22Rv1 (cell line): ENCODE results near the gene SIT1.

ENCODE experiments used
- H3K27ac ChIP-seq: fragments of 450-650 bp; 2 replicates; pipeline ENCODE4 v1.5.1; 2017
- ZFX ChIP-seq: fragments of 450-650 bp; IDR thresholded peaks from 2 replicates; pipeline ENCODE4 v1.6.1; 2017; ENCODE audit warnings: antibody characterized with exemption, borderline replicate concordance
- TF ChIP-seq, protein P1 (sequence below): fragments of 450-650 bp; IDR thresholded peaks from 2 replicates; pipeline ENCODE4 v1.5.1; 2017; ENCODE audit warnings: mild to moderate bottlenecking

The SIT1 gene

GRCh38 chr9:35658137-35658967 is 7.6 kb upstream of the SIT1 start, which contains the start of gene CCDC107:
TSS of gene CCDC107 (plus strand) at chr9:35658292. CDS start at chr9:35658380, 88 bp downstream.
- no peak for TF ChIP-seq ZFX
- TF ChIP-seq, protein P1, sequence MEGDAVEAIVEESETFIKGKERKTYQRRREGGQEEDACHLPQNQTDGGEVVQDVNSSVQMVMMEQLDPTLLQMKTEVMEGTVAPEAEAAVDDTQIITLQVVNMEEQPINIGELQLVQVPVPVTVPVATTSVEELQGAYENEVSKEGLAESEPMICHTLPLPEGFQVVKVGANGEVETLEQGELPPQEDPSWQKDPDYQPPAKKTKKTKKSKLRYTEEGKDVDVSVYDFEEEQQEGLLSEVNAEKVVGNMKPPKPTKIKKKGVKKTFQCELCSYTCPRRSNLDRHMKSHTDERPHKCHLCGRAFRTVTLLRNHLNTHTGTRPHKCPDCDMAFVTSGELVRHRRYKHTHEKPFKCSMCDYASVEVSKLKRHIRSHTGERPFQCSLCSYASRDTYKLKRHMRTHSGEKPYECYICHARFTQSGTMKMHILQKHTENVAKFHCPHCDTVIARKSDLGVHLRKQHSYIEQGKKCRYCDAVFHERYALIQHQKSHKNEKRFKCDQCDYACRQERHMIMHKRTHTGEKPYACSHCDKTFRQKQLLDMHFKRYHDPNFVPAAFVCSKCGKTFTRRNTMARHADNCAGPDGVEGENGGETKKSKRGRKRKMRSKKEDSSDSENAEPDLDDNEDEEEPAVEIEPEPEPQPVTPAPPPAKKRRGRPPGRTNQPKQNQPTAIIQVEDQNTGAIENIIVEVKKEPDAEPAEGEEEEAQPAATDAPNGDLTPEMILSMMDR: peak; percentile 77
- H3K27ac ChIP-seq: peak within 1 kb of the TSS; percentile 89

GRCh38 chr9:35657546-35658136 is 6.9 kb upstream of the SIT1 start, which contains the start of gene RMRP:
TSS of gene RMRP (minus strand) at chr9:35658019.
- peak within 1 kb of the TSS; percentile 89 for H3K27ac ChIP-seq
- TF ChIP-seq ZFX: no peak
- TF ChIP-seq, protein P1: no peak

GRCh38 chr9:35656831-35657545 is 6.3 kb upstream of the SIT1 start:
- TF ChIP-seq, protein P1: no peak
- no peak for TF ChIP-seq ZFX
- peak overlapping the region; percentile 89 for H3K27ac ChIP-seq

DNA sequence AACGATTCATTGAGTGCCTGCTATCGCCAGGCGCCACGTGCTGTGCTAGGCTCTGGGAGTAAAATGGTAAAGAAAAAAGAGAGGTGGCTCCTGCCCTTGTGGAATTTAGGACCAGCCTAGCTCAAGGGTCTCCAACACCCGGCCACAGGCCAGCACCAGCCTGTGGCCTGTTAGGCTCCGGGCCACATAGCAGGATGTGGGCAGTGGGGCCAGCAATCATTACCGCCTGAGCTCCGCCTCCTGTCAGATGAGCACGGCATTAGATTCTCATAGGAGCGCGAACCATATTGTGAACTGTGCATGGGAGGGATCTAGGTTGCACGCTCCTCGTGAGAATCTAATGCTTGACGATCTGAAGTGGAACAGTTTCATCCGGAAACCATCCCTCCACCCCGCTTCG is 5.6 kb upstream of the SIT1 start:
- H3K27ac ChIP-seq: peak overlapping the region; percentile 89; the same call in 1 of the 2 replicates
- TF ChIP-seq, protein P1: no peak
- no peak for TF ChIP-seq ZFX

DNA sequence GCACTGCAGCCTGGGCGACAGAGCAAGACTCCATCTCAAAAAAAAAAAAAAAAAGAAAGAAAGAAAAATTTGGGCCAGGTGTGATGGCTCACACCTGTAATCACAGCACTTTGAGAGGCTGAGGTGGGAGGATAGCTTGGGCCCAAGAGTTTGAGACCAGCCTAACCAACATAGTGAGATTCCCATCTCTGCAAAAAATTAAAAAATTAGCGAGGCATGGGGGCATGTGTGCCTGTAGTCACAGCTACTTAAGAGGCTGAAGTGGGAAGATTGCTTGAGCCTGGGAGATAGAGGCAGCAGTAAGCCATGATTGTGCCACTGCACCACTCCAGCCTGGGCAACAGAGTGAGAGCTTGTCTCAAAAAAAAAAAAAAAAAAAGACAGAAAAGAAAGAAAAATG is 2.9 kb upstream of the SIT1 start:
- TF ChIP-seq, protein P1: no peak
- no peak for TF ChIP-seq ZFX
- H3K27ac ChIP-seq: no peak overlapping the region

DNA sequence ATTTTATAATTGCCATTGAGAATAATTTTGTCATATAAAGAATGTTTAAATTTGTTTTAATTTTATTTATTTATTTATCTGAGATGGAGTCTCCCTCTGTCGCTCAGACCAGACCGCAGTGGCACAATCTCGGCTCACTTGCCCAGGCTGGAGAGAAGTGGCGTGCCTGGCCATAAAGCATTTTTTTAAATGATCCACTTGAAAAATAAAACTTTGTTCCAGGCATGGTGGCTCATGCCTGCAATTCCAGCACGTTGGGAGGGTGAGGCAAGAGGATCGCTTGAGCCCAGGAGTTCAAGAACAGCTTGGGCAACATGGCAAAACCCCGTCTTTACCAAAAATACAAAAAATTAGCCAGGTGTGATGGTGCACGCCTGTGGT is 2.1 kb upstream of the SIT1 start:
- TF ChIP-seq ZFX: no peak
- no peak overlapping the region for H3K27ac ChIP-seq

GRCh38 chr9:35651956-35652828 is 1.5 kb upstream of the SIT1 start:
- no peak overlapping the region for H3K27ac ChIP-seq
- TF ChIP-seq ZFX: no peak
- TF ChIP-seq, protein P1: no peak
